H1 (cell line): ENCODE results near the gene BTG2. TPM values are rescaled to one million over a fixed set of nuclear protein-coding genes. Genes with fewer than 3 reads are reported as not detected.

Experiments
- CTCF ChIA-PET: fragments of 300-600 bp; sonication (Branson Sonifier 250); formaldehyde crosslinking; loops from one replicate; lab custom pipeline; 2021; ENCODE audit not compliant: partially characterized antibody; lab: Charles Lee
- POLR2A ChIA-PET: fragments of 300-600 bp; sonication (Branson Sonifier 250); formaldehyde crosslinking; loops from one replicate; lab custom pipeline; 2021; ENCODE audit warnings: inconsistent platforms; ENCODE audit not compliant: partially characterized antibody; lab: Charles Lee
- DNase-seq, 2 experiments: peaks; one replicate each; pipeline versions ENCODE4 v3.0.0 to v3.0.0-alpha.2; 2010 to 2022; ENCODE audit warnings: low spot score in 2 of 2, low read depth in 1 of 2, mixed read lengths in 1 of 2
- FAIRE-seq: peaks from 2 replicates; lab custom pipeline; 2011; peaks lifted over from hg19 to GRCh38; lab: Jason Lieb, UNC
- H2AFZ ChIP-seq: 2 replicates; pipeline ENCODE4 v1.8.1; 2012; ENCODE audit warnings: low read length, inconsistent platforms
- H2AK5ac ChIP-seq: 2 replicates; pipeline ENCODE4 v1.6.1; 2013; ENCODE audit warnings: low read depth, low read length
- H2BK120ac ChIP-seq: replicated peaks from 2 replicates; pipeline ENCODE3; 2013; ENCODE audit warnings: low read depth, low read length, inconsistent platforms
- H2BK12ac ChIP-seq: 2 replicates; pipeline ENCODE4 v1.6.1; 2013; ENCODE audit warnings: low read depth, low read length
- H2BK15ac ChIP-seq: 2 replicates; pipeline ENCODE4 v1.6.1; 2013; ENCODE audit warnings: low read length
- H2BK20ac ChIP-seq: 2 replicates; pipeline ENCODE4 v1.6.1; 2013; ENCODE audit warnings: low read length
- H2BK5ac ChIP-seq: 2 replicates; pipeline ENCODE4 v1.6.1; 2013; ENCODE audit warnings: low read depth, low read length
- H3K14ac ChIP-seq: 2 replicates; pipeline ENCODE4 v1.6.1; 2013; ENCODE audit warnings: inconsistent platforms; ENCODE audit not compliant: insufficient read length
- H3K18ac ChIP-seq: 2 replicates; pipeline ENCODE4 v1.6.1; 2013; ENCODE audit warnings: low read length; ENCODE audit errors: extremely low read depth
- H3K23ac ChIP-seq: 2 replicates; pipeline ENCODE4 v1.6.1; 2013; ENCODE audit warnings: inconsistent platforms; ENCODE audit not compliant: insufficient read length
- H3K23me2 ChIP-seq: 2 replicates; pipeline ENCODE4 v1.6.1; 2013; ENCODE audit warnings: low read depth, low read length
- H3K27ac ChIP-seq: 2 replicates; pipeline ENCODE4 v1.6.1; 2011; ENCODE audit warnings: low read depth, low read length, inconsistent platforms
- H3K27me3 ChIP-seq, 4 experiments: replicated peaks in 1 of 4; 1 replicate in 1 of 4; 2 replicates in 3 of 4; pipeline versions ENCODE4 v1.6.1 to v1.8.1; 2011 to 2013; ENCODE audit warnings: low read length in 3 of 4, mild to moderate bottlenecking in 3 of 4, inconsistent platforms in 2 of 4, mixed read lengths in 2 of 4, moderate library complexity in 1 of 4; ENCODE audit not compliant: control insufficient read depth in 3 of 4, insufficient read depth in 3 of 4; ENCODE audit errors: extremely low read depth in 1 of 4
- H3K36me3 ChIP-seq, 4 experiments: 2 replicates each; pipeline versions ENCODE4 v1.6.1 to v1.8.1; 2011 to 2013; ENCODE audit warnings: mild to moderate bottlenecking in 4 of 4, low read length in 3 of 4, moderate library complexity in 2 of 4, control low read depth in 1 of 4, inconsistent platforms in 1 of 4; ENCODE audit not compliant: insufficient read depth in 4 of 4, control insufficient read depth in 2 of 4
- H3K4ac ChIP-seq: replicated peaks from 2 replicates; pipeline ENCODE3; 2013; ENCODE audit warnings: low read length, low read depth, mixed read lengths, inconsistent platforms; ENCODE audit not compliant: insufficient read length
- H3K4me1 ChIP-seq, 4 experiments: replicated peaks in 1 of 4; 1 replicate in 1 of 4; 2 replicates in 3 of 4; pipeline versions ENCODE4 v1.6.1 to v1.8.1; 2011 to 2013; ENCODE audit warnings: low read length in 3 of 4, inconsistent platforms in 2 of 4, mixed read lengths in 1 of 4; ENCODE audit not compliant: insufficient read depth in 4 of 4, control insufficient read depth in 3 of 4
- H3K4me2 ChIP-seq, 2 experiments: 2 replicates each; pipeline versions ENCODE4 v1.6.1 to v1.8.1; 2011 to 2013; ENCODE audit warnings: low read depth in 2 of 2, low read length in 2 of 2, control low read depth in 1 of 2, inconsistent platforms in 1 of 2, mild to moderate bottlenecking in 1 of 2; ENCODE audit not compliant: insufficient read depth in 1 of 2
- H3K4me3 ChIP-seq, 4 experiments: fragments of 200-600, 300-600 bp in 1 of 4; sonication (generic), shearing (Covaris generic), sonication (Bioruptor Twin) in 1 of 4; 2 replicates each; pipeline versions ENCODE4 v1.5.1 to v1.8.1; 2011 to 2016; ENCODE audit warnings: low read length in 4 of 4, low read depth in 3 of 4, control low read depth in 2 of 4, inconsistent platforms in 2 of 4, mild to moderate bottlenecking in 2 of 4, mixed read lengths in 1 of 4, moderate library complexity in 1 of 4; ENCODE audit not compliant: insufficient read depth in 2 of 4; ENCODE audit errors: extremely low read depth in 1 of 4
- H3K56ac ChIP-seq: replicated peaks from 2 replicates; pipeline ENCODE3; 2013; ENCODE audit warnings: low read depth, mild to moderate bottlenecking, mixed read lengths, low read length, inconsistent platforms; ENCODE audit not compliant: insufficient read length
- H3K79me1 ChIP-seq: 2 replicates; pipeline ENCODE4 v1.6.1; 2013; ENCODE audit warnings: low read depth, low read length, control low read depth
- H3K79me2 ChIP-seq, 2 experiments: 2 replicates each; pipeline versions ENCODE4 v1.6.1 to v1.8.1; 2012 to 2013; ENCODE audit warnings: low read length in 2 of 2, mild to moderate bottlenecking in 2 of 2, inconsistent platforms in 1 of 2; ENCODE audit not compliant: insufficient read depth in 2 of 2, control insufficient read depth in 1 of 2
- H3K9ac ChIP-seq, 4 experiments: replicated peaks in 1 of 4; 1 replicate in 1 of 4; 2 replicates in 3 of 4; pipeline versions ENCODE4 v1.6.1 to v1.8.1; 2011 to 2013; ENCODE audit warnings: low read depth in 3 of 4, low read length in 3 of 4, control low read depth in 2 of 4, mild to moderate bottlenecking in 2 of 4, moderate library complexity in 2 of 4, inconsistent platforms in 1 of 4; ENCODE audit errors: extremely low read depth in 1 of 4
- H3K9me3 ChIP-seq, 2 experiments: 2 replicates each; pipeline versions ENCODE4 v1.6.1 to v1.8.1; 2012 to 2013; ENCODE audit warnings: mild to moderate bottlenecking in 2 of 2, moderate library complexity in 2 of 2, control low read depth in 1 of 2, inconsistent platforms in 1 of 2, low read depth in 1 of 2, low read length in 1 of 2, mixed read lengths in 1 of 2; ENCODE audit not compliant: insufficient read depth in 2 of 2
- H4K20me1 ChIP-seq, 2 experiments: replicated peaks in 1 of 2; 2 replicates each; pipeline versions ENCODE3 to v1.8.1; 2011 to 2013; ENCODE audit warnings: inconsistent platforms in 2 of 2, low read length in 2 of 2, mild to moderate bottlenecking in 1 of 2; ENCODE audit not compliant: insufficient read depth in 2 of 2, control insufficient read depth in 1 of 2
- H4K5ac ChIP-seq: 2 replicates; pipeline ENCODE4 v1.6.1; 2013; ENCODE audit warnings: low read length, low read depth, mixed read lengths, inconsistent platforms; ENCODE audit not compliant: insufficient read length
- H4K8ac ChIP-seq: 2 replicates; pipeline ENCODE4 v1.8.0; 2013; ENCODE audit warnings: mild to moderate bottlenecking, moderate library complexity, low read length, inconsistent platforms; ENCODE audit not compliant: insufficient read depth; ENCODE audit errors: extremely low read depth
- H4K91ac ChIP-seq: replicated peaks from 2 replicates; pipeline ENCODE3; 2013; ENCODE audit warnings: low read length, mixed read lengths, inconsistent platforms; ENCODE audit not compliant: insufficient read length
- CBX8 ChIP-seq: fragments of 300-800, 300-1000 bp; sonication (generic); IDR thresholded peaks from 2 replicates; pipeline ENCODE4 v1.7.1; 2016; ENCODE audit warnings: low read depth, low read length, borderline replicate concordance
- EP300 ChIP-seq, 2 experiments: IDR thresholded peaks; 1 replicate in 1 of 2; 2 replicates in 1 of 2; pipeline ENCODE4 v1.6.1; 2011 to 2012; ENCODE audit warnings: low read depth in 2 of 2, low read length in 2 of 2, mild to moderate bottlenecking in 2 of 2, borderline replicate concordance in 1 of 2, inconsistent platforms in 1 of 2, moderate library complexity in 1 of 2
- HDAC2 ChIP-seq, 2 experiments: fragments of 300-600 bp in 1 of 2; sonication (generic) in 1 of 2; IDR thresholded peaks; 2 replicates each; pipeline ENCODE4 v1.6.1; 2011 to 2012; ENCODE audit warnings: low read depth in 2 of 2, low read length in 2 of 2, mild to moderate bottlenecking in 2 of 2, moderate library complexity in 2 of 2, borderline replicate concordance in 1 of 2, inconsistent platforms in 1 of 2
- RNF2 ChIP-seq: fragments of 200-900, 300-1000 bp; sonication (generic); IDR thresholded peaks from 2 replicates; pipeline ENCODE4 v1.7.1; 2016; ENCODE audit warnings: borderline replicate concordance, low read depth, mild to moderate bottlenecking, antibody characterized with exemption, low read length; ENCODE audit not compliant: poor library complexity, severe bottlenecking; ENCODE audit errors: missing control alignments
- SP4 ChIP-seq: IDR thresholded peaks from 2 replicates; pipeline ENCODE4 v1.6.1; 2012; ENCODE audit warnings: low read length, inconsistent platforms
- WGBS, 2 experiments: shearing (Covaris generic) in 1 of 2; methylation state at CpG; one replicate each; pipeline versions ENCODE4 v1.1.6 to v1.1.7; 2013 to 2015; ENCODE audit warnings: low lambda C conversion rate in 2 of 2, mixed read lengths in 2 of 2, inconsistent platforms in 1 of 2, low coverage in 1 of 2, missing lambda C conversion rate in 1 of 2; ENCODE audit not compliant: insufficient replicate concordance in 2 of 2, insufficient coverage in 1 of 2, insufficient read length in 1 of 2; ENCODE audit errors: extremely low coverage in 1 of 2, missing lambda C conversion rate in 1 of 2; 5-methylcytosine and 5-hydroxymethylcytosine counted together
- polyA plus RNA-seq, 7 experiments: library from polyadenylated mRNA; depleted of rRNA in 3 of 7; stranded (reverse) in 5 of 7; unstranded in 2 of 7; fragments of >200 nt in 5 of 7; fragments of 200-250 nt in 2 of 7; gene quantifications; 1 replicate in 5 of 7; 2 replicates in 1 of 7; 4 replicates in 1 of 7; pipeline versions ENCODE4 v1.2.1 to v1.2.3, GENCODE V29; 2011 to 2013; ENCODE audit warnings: missing spikeins in 2 of 7, mixed read lengths in 2 of 7
- total RNA-seq: library from RNA; stranded (reverse); fragmentation: NEBNext Ultra II Directional; extraction: Animal tissue kit (Norgen Biotek cat#: 25700); gene quantifications from 2 replicates; pipeline ENCODE4 v1.2.1, GENCODE V29; 2021
- TF ChIP-seq, protein P1 (sequence below): IDR thresholded peaks from 2 replicates; pipeline ENCODE4 v1.6.1; 2011; ENCODE audit warnings: low read depth, mild to moderate bottlenecking, low read length; ENCODE audit not compliant: insufficient read depth
- TF ChIP-seq, protein P2 (sequence below): IDR thresholded peaks from 2 replicates; pipeline ENCODE4 v1.6.1; 2012; ENCODE audit warnings: low read length, inconsistent platforms
- TF ChIP-seq, protein P3 (sequence below): IDR thresholded peaks from 2 replicates; pipeline ENCODE4 v1.6.1; 2011; ENCODE audit warnings: low read length, improper control_type of control experiment

The BTG2 gene
- total and polyA plus RNA-seq, 2 of the 8 experiments (the other 6 are each of a cell fraction or from before 2014, with no cell fraction given) = 4.8 to 11.0 TPM

DNA sequence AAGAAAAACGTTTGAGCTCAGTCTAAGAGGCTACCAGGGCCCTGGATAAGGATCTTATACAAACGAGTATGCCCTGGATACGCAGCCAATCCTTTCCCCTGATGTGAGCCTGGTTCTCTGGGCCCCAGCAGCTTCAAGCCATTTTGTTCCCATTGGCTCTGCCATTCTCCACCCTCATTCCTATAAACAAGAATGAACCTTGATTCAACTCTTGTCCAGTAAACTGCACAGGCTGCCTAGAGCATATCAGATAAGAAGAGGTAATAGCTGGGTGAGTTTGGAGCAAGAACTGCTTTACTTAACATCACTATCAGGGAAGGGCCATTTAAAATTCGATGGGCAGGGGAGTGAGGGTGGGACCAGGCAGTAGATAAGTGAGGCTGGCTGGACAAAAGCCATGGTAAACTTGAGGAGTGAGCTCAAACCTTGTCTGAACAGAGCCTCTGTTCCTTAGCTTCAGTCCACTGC, 11.3 kb downstream of the BTG2 start:
- Histone ChIP-seq H3K14ac (no peak overlapping the region), H4K91ac (no peak overlapping the region), H3K23ac (no peak overlapping the region), H2BK20ac (no peak overlapping the region), H3K56ac (no peak overlapping the region), H2BK12ac (no peak overlapping the region), H2BK120ac (no peak overlapping the region), H3K4ac (no peak overlapping the region), H4K5ac (no peak overlapping the region), H3K9me3 (no peaks in the 10 kb centered on the region), H4K20me1 (no peaks in the 10 kb centered on the region), H2AK5ac (no peak overlapping the region), H3K23me2 (no peaks in the 10 kb centered on the region; the same call in 1 of the 2 replicates), H3K27me3 (peaks cover 0 to 48% (median 20%) of the 10 kb centered on the region in 4 experiments; a peak in 6 of 7 replicates), H4K8ac (no peak overlapping the region), H2BK15ac (no peak overlapping the region), H2AFZ (no peak overlapping the region), H3K4me3 (no peak overlapping the region), H3K79me1 (no peaks in the 10 kb centered on the region), H3K4me1 (peaks cover 2 to 7% (median 2%) of the 10 kb centered on the region in 4 experiments; a peak in 4 of 7 replicates), H3K4me2 (no peak overlapping the region), H3K36me3 (no peaks in the 10 kb centered on the region), H2BK5ac (no peak overlapping the region), H3K18ac (no peak overlapping the region), H3K9ac (no peak overlapping the region), H3K27ac (no peak overlapping the region), H3K79me2 (no peaks in the 10 kb centered on the region)
- FAIRE-seq (no peak), DNase-seq (no peak)
- CTCF ChIA-PET = interaction anchor here (0.7 to 3.4 kb wide), 11 partner anchors 10 to 386 kb away, joined by 3 to 18 read pairs (median 4); no protein-coding TSS in a partner anchor
- 70% methylated on average over 4 of the region's 4 CpGs; no CpG with 5 or more reads in 1 of the 2 experiments for WGBS, 2 experiments
- POLR2A ChIA-PET = interaction anchor here (0.8 to 1.3 kb wide), 2 partner anchors 9 to 11 kb away, joined by 5 to 6 read pairs; no protein-coding TSS in a partner anchor
- no peak for TF ChIP-seq CBX8
- TF ChIP-seq HDAC2 (IDR thresholded peaks at IDR 0.05; ENCODE audit: borderline replicate concordance in 1 of 2, low read depth in 2 of 2, low read length in 2 of 2) = no peak
- TF ChIP-seq, protein P1, sequence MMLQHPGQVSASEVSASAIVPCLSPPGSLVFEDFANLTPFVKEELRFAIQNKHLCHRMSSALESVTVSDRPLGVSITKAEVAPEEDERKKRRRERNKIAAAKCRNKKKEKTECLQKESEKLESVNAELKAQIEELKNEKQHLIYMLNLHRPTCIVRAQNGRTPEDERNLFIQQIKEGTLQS = no peak
- no peak for TF ChIP-seq EP300 (IDR thresholded peaks at IDR 0.05; ENCODE audit: borderline replicate concordance in 1 of 2, low read depth in 2 of 2, low read length in 2 of 2)
- TF ChIP-seq, protein P2, sequence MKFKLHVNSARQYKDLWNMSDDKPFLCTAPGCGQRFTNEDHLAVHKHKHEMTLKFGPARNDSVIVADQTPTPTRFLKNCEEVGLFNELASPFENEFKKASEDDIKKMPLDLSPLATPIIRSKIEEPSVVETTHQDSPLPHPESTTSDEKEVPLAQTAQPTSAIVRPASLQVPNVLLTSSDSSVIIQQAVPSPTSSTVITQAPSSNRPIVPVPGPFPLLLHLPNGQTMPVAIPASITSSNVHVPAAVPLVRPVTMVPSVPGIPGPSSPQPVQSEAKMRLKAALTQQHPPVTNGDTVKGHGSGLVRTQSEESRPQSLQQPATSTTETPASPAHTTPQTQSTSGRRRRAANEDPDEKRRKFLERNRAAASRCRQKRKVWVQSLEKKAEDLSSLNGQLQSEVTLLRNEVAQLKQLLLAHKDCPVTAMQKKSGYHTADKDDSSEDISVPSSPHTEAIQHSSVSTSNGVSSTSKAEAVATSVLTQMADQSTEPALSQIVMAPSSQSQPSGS = no peak
- TF ChIP-seq RNF2 = no peak
- TF ChIP-seq SP4 = no peak
- TF ChIP-seq, protein P3, sequence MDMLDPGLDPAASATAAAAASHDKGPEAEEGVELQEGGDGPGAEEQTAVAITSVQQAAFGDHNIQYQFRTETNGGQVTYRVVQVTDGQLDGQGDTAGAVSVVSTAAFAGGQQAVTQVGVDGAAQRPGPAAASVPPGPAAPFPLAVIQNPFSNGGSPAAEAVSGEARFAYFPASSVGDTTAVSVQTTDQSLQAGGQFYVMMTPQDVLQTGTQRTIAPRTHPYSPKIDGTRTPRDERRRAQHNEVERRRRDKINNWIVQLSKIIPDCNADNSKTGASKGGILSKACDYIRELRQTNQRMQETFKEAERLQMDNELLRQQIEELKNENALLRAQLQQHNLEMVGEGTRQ = no peak
